ENCODE results near the gene LRIT1.
"Not testable (repeated sequence)": the region's sequence is repeated elsewhere in the genome, so short reads cannot be mapped to it uniquely, and the experiment has no call there.

The LRIT1 gene

GRCh38 chr10:84241185-84241790, at the start of gene LRIT1:
Gene LRIT1, minus strand, starts transcription at chr10:84241546. Its CDS starts 107 bp downstream, at chr10:84241439.
- H3K27me3 ChIP-seq (ENCODE audit: insufficient read depth, low read length) = peaks cover 28% of the 10 kb centered on the region
- no peak within 1 kb of the TSS for H3K4me3 ChIP-seq (ENCODE audit: low read length)
- no peaks in the 10 kb centered on the region for H3K9me3 ChIP-seq (ENCODE audit: insufficient read depth, low read depth, low read length)
- no peaks in the 10 kb centered on the region for H3K4me1 ChIP-seq (ENCODE audit: insufficient read depth, low read length)
- H3K36me3 ChIP-seq (ENCODE audit: insufficient read depth, low read depth, low read length) = no peaks in the 10 kb centered on the region
- no peak within 1 kb of the TSS for H3K9ac ChIP-seq (ENCODE audit: low read depth, low read length)
- H3K27ac ChIP-seq (ENCODE audit: low read length) = no peak within 1 kb of the TSS

GRCh38 chr10:84290235-84290634, 48.9 kb upstream of the LRIT1 start:
- Histone ChIP-seq H3K9ac (ENCODE audit: low read depth, low read length) (no peak overlapping the region), H3K9me3 (ENCODE audit: insufficient read depth, low read depth, low read length) (no peaks in the 10 kb centered on the region), H3K36me3 (ENCODE audit: insufficient read depth, low read depth, low read length) (no peaks in the 10 kb centered on the region)

GRCh38 chr10:84289521-84290200, 48.3 kb upstream of the LRIT1 start:
- no peaks in the 10 kb centered on the region for H3K9me3 ChIP-seq (ENCODE audit: insufficient read depth, low read depth, low read length)
- no peak overlapping the region for H3K27ac ChIP-seq (ENCODE audit: low read length)
- no peaks in the 10 kb centered on the region for H3K36me3 ChIP-seq (ENCODE audit: insufficient read depth, low read depth, low read length)
- no peaks in the 10 kb centered on the region for H3K4me1 ChIP-seq (ENCODE audit: insufficient read depth, low read length)
- no peaks in the 10 kb centered on the region; the same call in 1 of the 2 replicates for H3K27me3 ChIP-seq (ENCODE audit: insufficient read depth, low read length)
- H3K9ac ChIP-seq (ENCODE audit: low read depth, low read length) = no peak overlapping the region
- H3K4me3 ChIP-seq (ENCODE audit: low read length) = no peak overlapping the region

More at GRCh38 chr10:84290235-84290634, 48.9 kb upstream of the LRIT1 start:
- Histone ChIP-seq H3K4me1 (ENCODE audit: insufficient read depth, low read length) (no peaks in the 10 kb centered on the region), H3K4me3 (ENCODE audit: low read length) (no peak overlapping the region), H3K27me3 (ENCODE audit: insufficient read depth, low read length) (no peaks in the 10 kb centered on the region; the same call in 1 of the 2 replicates), H3K27ac (ENCODE audit: low read length) (no peak overlapping the region)

DNA sequence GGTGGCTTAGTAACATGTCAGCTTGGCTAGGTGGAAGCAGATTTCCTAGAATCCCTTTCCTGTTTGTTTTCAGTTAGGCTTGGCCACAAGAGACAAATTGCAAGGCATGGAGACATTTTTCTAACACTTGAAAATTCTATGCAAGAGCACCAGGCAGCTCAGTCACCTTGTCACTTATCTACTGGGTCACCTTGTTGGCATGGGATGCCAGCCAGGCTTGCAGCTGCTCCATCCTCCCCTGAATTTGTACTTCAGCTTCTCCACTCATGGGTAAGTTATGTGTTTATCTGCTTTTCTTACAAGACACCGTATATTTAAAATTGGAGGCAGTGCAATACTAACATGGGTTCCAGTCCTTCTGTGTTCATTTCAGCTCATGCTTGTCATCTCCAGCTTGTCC, 46.8 kb upstream of the LRIT1 start:
- no peak overlapping the region for H3K4me3 ChIP-seq (ENCODE audit: low read length)
- H3K9ac ChIP-seq (ENCODE audit: low read depth, low read length) = no peak overlapping the region
- H3K36me3 ChIP-seq (ENCODE audit: insufficient read depth, low read depth, low read length) = no peaks in the 10 kb centered on the region
- H3K9me3 ChIP-seq (ENCODE audit: insufficient read depth, low read depth, low read length) = no peaks in the 10 kb centered on the region
- no peaks in the 10 kb centered on the region for H3K4me1 ChIP-seq (ENCODE audit: insufficient read depth, low read length)
- no peaks in the 10 kb centered on the region; the same call in 1 of the 2 replicates for H3K27me3 ChIP-seq (ENCODE audit: insufficient read depth, low read length)
- no peak overlapping the region for H3K27ac ChIP-seq (ENCODE audit: low read length)

GRCh38 chr10:84286695-84287094, 45.3 kb upstream of the LRIT1 start:
- no peaks in the 10 kb centered on the region for H3K36me3 ChIP-seq (ENCODE audit: insufficient read depth, low read depth, low read length)
- no peak overlapping the region for H3K27ac ChIP-seq (ENCODE audit: low read length)
- no peaks in the 10 kb centered on the region for H3K4me1 ChIP-seq (ENCODE audit: insufficient read depth, low read length)
- no peak overlapping the region for H3K9ac ChIP-seq (ENCODE audit: low read depth, low read length)
- H3K9me3 ChIP-seq (ENCODE audit: insufficient read depth, low read depth, low read length) = no peaks in the 10 kb centered on the region
- H3K27me3 ChIP-seq (ENCODE audit: insufficient read depth, low read length) = no peaks in the 10 kb centered on the region; the same call in 1 of the 2 replicates
- H3K4me3 ChIP-seq (ENCODE audit: low read length) = no peak overlapping the region

DNA sequence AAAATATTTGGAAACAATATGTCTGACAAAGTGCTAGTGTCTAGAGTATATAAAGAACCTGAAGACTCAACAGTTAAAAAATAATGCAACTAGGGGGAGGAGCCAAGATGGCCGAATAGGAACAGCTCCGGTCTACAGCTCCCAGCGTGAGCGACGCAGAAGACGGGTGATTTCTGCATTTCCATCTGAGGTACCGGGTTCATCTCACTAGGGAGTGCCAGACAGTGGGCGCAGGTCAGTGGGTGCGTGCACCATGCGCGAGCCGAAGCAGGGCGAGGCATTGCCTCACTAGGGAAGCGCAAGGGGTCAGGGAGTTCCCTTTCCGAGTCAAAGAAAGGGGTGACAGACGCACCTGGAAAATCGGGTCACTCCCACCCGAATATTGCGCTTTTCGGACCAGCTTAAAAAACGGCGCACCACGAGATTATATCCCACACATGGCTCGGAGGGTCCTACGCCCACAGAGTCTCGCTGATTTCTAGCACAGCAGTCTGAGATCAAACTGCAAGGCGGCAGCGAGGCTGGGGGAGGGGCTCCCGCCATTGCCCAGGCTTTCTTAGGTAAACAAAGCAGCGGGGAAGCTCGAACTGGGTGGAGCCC, 38.6 kb upstream of the LRIT1 start:
- H3K9me3 ChIP-seq (ENCODE audit: insufficient read depth, low read depth, low read length); H3K36me3 ChIP-seq (ENCODE audit: insufficient read depth, low read depth, low read length); H3K9ac ChIP-seq (ENCODE audit: low read depth, low read length); H3K4me3 ChIP-seq (ENCODE audit: low read length); H3K27me3 ChIP-seq (ENCODE audit: insufficient read depth, low read length); H3K4me1 ChIP-seq (ENCODE audit: insufficient read depth, low read length); H3K27ac ChIP-seq (ENCODE audit: low read length): not testable (repeated sequence)

DNA sequence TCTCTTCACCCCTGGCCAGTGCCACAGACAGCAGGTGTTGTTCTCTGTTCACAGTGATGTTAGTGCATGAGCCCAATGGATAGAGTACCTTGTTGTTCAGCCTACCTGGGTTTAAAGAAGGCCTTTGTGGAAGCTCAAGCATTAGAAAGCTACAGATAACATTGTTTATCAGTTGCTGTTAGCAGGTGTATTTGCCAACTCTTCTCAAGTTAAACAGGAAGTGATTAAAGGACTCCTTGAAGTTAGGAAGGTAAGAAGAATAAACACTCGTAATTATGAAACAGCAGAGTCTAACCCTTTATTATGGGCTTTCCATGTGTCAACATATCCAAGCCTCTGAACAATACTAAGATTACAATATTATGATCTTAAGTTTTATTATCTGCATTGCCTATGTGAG, 29.4 kb upstream of the LRIT1 start:
- H3K27me3 ChIP-seq (ENCODE audit: insufficient read depth, low read length) = no peaks in the 10 kb centered on the region
- no peaks in the 10 kb centered on the region; the same call in 1 of the 2 replicates for H3K4me1 ChIP-seq (ENCODE audit: insufficient read depth, low read length)
- H3K9ac ChIP-seq (ENCODE audit: low read depth, low read length) = no peak overlapping the region
- H3K27ac ChIP-seq (ENCODE audit: low read length) = no peak overlapping the region
- no peaks in the 10 kb centered on the region for H3K36me3 ChIP-seq (ENCODE audit: insufficient read depth, low read depth, low read length)
- no peaks in the 10 kb centered on the region for H3K9me3 ChIP-seq (ENCODE audit: insufficient read depth, low read depth, low read length)
- H3K4me3 ChIP-seq (ENCODE audit: low read length) = no peak overlapping the region

DNA sequence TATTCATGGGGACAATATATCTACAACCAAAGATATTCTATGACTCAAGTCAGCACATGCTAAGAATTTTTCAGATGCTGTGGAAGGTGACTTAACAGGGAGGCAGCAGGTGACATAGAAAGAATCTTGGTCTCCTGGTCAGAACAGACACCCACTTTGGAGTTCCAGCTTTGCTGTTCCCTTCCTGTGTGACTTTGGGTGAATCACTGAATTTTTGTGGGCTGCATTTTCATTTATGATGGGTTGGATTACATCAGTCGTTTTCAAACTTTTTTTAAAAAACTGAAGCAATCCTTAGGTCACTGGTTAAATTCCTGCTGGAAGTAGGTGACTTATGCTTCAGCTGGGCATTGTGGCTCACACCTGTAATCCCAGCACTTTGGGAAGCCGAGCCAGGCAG, 28.4 kb upstream of the LRIT1 start:
- no peak overlapping the region for H3K27ac ChIP-seq (ENCODE audit: low read length)
- no peak overlapping the region for H3K4me3 ChIP-seq (ENCODE audit: low read length)
- H3K9me3 ChIP-seq (ENCODE audit: insufficient read depth, low read depth, low read length) = no peaks in the 10 kb centered on the region
- H3K9ac ChIP-seq (ENCODE audit: low read depth, low read length) = no peak overlapping the region
- no peaks in the 10 kb centered on the region; the same call in 1 of the 2 replicates for H3K4me1 ChIP-seq (ENCODE audit: insufficient read depth, low read length)
- H3K36me3 ChIP-seq (ENCODE audit: insufficient read depth, low read depth, low read length) = no peaks in the 10 kb centered on the region
- H3K27me3 ChIP-seq (ENCODE audit: insufficient read depth, low read length) = peaks cover 8% of the 10 kb centered on the region

GRCh38 chr10:84269162-84269561, 27.8 kb upstream of the LRIT1 start:
- Histone ChIP-seq H3K4me3 (ENCODE audit: low read length) (no peak overlapping the region), H3K36me3 (ENCODE audit: insufficient read depth, low read depth, low read length) (no peaks in the 10 kb centered on the region), H3K27ac (ENCODE audit: low read length) (no peak overlapping the region), H3K9me3 (ENCODE audit: insufficient read depth, low read depth, low read length) (no peaks in the 10 kb centered on the region), H3K9ac (ENCODE audit: low read depth, low read length) (no peak overlapping the region), H3K27me3 (ENCODE audit: insufficient read depth, low read length) (peaks cover 8% of the 10 kb centered on the region), H3K4me1 (ENCODE audit: insufficient read depth, low read length) (no peaks in the 10 kb centered on the region; the same call in 1 of the 2 replicates)

DNA sequence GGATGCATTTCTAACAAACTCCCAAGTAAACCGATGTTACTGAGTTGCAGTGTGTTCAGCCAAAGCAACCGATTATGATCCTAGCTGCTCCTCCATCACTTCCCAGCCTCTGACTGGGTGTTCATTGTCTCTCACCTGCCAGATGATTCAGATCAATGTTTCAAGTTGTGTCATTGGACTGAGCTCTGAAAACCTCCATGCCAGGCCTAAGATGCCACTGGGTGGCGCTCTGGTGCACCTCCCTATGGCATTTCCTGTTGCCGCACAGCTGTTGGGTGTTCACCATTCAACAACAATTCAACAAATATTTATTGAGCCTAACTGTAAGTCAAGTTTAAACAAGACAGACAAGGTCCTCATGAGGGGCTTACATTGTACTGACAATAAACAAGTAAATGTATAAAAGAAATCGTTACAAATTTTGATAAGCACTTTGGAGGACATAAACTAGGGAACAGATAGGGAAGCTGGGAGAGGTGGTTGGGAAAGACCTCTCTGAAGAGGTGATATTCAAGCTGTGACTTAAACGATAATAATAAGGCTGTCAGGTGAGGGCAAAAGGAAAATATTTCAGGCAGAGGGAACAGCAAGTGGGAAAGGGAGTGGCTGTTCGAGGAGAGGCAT, 26.3 kb upstream of the LRIT1 start:
- H3K9me3 ChIP-seq (ENCODE audit: insufficient read depth, low read depth, low read length) = no peaks in the 10 kb centered on the region
- H3K27ac ChIP-seq (ENCODE audit: low read length) = no peak overlapping the region
- no peaks in the 10 kb centered on the region for H3K36me3 ChIP-seq (ENCODE audit: insufficient read depth, low read depth, low read length)
- no peak overlapping the region for H3K4me3 ChIP-seq (ENCODE audit: low read length)
- no peak overlapping the region for H3K9ac ChIP-seq (ENCODE audit: low read depth, low read length)
- no peaks in the 10 kb centered on the region; the same call in 1 of the 2 replicates for H3K4me1 ChIP-seq (ENCODE audit: insufficient read depth, low read length)
- H3K27me3 ChIP-seq (ENCODE audit: insufficient read depth, low read length) = peaks cover 8% of the 10 kb centered on the region

- H3K4me3 ChIP-seq (ENCODE audit: low read length) = no peak overlapping the region
- H3K27ac ChIP-seq (ENCODE audit: low read length) = no peak overlapping the region
- no peaks in the 10 kb centered on the region for H3K36me3 ChIP-seq (ENCODE audit: insufficient read depth, low read depth, low read length)
- no peak overlapping the region for H3K9ac ChIP-seq (ENCODE audit: low read depth, low read length)
- no peaks in the 10 kb centered on the region for H3K9me3 ChIP-seq (ENCODE audit: insufficient read depth, low read depth, low read length)
- H3K4me1 ChIP-seq (ENCODE audit: insufficient read depth, low read length) = no peaks in the 10 kb centered on the region; the same call in 1 of the 2 replicates
- H3K27me3 ChIP-seq (ENCODE audit: insufficient read depth, low read length) = peaks cover 8% of the 10 kb centered on the region
Measured at GRCh38 chr10:84265418-84265817, 24.1 kb upstream of the LRIT1 start.
